Inflammatory macrophage treated with lipopolysaccharide for 1 hour (primary cell): ENCODE results near the gene FZD4.

Source experiments
- DNase-seq, 2 donors: peaks; one replicate each; pipeline ENCODE4 v3.0.0-alpha.2; 2020 to 2022

The FZD4 gene

DNA sequence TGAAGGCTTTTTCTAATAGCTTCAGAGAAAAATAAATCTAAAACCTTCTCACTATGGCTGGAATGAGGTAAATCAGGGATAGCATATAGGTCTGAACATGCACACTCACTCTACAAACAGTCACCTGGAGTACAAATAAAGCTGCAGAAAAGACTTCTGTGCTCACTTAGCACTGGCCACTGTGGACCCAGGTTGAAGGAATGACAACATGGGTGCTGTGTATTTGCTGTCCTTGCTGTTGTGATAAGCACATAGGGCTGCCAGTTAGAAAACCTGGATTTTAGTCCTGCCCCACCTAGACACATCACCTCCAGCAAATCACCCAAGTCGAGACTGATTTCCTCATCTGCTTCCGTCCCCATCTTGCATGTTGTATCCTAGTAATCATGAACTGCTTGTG, 51.2 kb downstream of the FZD4 start:
- no peak for DNase-seq

GRCh38 chr11:86902345-86902744, 52.9 kb downstream of the FZD4 start:
- DNase-seq: no peak

DNA sequence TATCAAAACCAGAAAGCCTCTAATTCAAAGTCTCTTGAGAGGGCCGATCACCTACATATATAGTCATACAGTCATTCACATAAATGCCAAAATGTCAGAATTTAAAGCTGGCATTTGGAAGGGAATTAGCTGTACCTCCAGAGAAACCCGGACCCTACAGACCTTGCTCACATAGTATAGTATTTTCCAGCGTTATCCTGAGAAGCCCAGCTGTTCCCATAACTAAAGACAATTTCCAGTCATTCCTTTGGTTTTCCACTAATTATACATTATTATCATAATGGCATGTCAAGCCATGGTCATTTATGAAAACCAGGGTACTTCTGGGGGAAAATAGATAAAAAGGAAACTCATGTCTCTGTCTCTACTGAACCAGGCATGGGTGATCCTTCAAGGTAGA, 53.6 kb downstream of the FZD4 start:
- no peak for DNase-seq

GRCh38 chr11:86900162-86900561, 55.0 kb downstream of the FZD4 start:
- no peak for DNase-seq

GRCh38 chr11:86898689-86899088, 56.5 kb downstream of the FZD4 start:
- no peak for DNase-seq

DNA sequence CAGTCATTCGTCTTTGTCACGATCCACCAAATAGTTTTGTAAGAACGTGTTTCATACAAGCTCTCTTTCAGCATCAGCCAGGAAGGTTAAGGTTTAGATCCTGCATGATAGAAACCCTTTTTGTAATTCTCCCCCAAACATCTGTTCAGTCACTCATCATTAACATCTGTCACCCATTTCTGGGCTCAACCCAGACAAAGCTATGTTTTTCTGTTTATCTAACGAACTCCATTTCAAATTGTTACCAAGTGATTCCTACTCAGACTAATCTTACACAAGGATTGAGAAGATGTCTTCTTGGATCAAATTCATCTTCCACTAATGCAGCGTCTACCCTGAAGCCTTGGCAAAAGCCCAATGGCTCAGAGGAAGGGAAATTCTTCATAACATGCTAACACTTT, 58.8 kb downstream of the FZD4 start:
- DNase-seq: no peak
